DND-41 (cell line): ENCODE measurements around the gene GBA2.

Experiments used
- EZH2 ChIP-seq: IDR thresholded peaks from 3 replicates; pipeline ENCODE4 v1.6.1; 2012; ENCODE audit warnings: borderline replicate concordance, low read depth, mild to moderate bottlenecking, moderate library complexity, low read length, inconsistent platforms; ENCODE audit not compliant: severe bottlenecking
- TF ChIP-seq, protein P1 (sequence below): IDR thresholded peaks from 2 replicates; pipeline ENCODE4 v1.5.1; 2012; ENCODE audit warnings: borderline replicate concordance, low read length, moderate library complexity, mild to moderate bottlenecking; ENCODE audit not compliant: poor library complexity, severe bottlenecking; ENCODE audit errors: extremely low read depth

DNA sequence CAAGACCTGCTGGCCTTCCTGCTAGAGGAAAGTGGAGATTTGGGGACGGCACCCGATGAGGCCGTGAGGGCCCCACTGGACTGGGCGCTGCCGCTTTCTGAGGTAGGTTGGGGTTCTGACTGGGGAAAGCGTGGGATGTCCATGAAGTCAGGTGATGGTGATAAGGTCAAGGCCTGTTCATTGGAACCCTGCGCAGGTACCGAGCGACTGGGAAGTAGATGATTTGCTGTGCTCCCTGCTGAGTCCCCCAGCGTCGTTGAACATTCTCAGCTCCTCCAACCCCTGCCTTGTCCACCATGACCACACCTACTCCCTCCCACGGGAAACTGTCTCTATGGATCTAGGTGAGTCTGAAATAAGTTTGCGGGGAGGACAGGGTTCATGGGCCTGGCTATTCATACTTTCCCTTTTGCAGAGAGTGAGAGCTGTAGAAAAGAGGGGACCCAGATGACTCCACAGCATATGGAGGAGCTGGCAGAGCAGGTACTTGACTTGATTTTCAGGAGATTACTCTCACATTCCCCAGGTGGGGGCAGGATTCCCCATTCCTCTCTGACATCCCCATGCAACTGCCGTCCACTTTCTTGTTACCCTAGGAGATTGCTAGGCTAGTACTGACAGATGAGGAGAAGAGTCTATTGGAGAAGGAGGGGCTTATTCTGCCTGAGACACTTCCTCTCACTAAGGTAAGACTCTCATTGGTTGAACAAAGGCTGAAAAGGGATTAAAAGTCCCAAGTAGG, 16.1 kb downstream of the GBA2 start:
- TF ChIP-seq, protein P1, sequence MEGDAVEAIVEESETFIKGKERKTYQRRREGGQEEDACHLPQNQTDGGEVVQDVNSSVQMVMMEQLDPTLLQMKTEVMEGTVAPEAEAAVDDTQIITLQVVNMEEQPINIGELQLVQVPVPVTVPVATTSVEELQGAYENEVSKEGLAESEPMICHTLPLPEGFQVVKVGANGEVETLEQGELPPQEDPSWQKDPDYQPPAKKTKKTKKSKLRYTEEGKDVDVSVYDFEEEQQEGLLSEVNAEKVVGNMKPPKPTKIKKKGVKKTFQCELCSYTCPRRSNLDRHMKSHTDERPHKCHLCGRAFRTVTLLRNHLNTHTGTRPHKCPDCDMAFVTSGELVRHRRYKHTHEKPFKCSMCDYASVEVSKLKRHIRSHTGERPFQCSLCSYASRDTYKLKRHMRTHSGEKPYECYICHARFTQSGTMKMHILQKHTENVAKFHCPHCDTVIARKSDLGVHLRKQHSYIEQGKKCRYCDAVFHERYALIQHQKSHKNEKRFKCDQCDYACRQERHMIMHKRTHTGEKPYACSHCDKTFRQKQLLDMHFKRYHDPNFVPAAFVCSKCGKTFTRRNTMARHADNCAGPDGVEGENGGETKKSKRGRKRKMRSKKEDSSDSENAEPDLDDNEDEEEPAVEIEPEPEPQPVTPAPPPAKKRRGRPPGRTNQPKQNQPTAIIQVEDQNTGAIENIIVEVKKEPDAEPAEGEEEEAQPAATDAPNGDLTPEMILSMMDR: peak; percentile 19
- no peak for TF ChIP-seq EZH2
